Gastrocnemius medialis (tissue), 4 donors: Measurements from ENCODE around the gene RPRD1A. TPM values are rescaled to one million over a fixed set of nuclear protein-coding genes. Genes with fewer than 3 reads are reported as not detected.

Experiments used
- ATAC-seq, 2 donors: fragments of 150-250 bp; one replicate each; pipeline ENCODE4 v1.9.1; 2016
- DNase-seq, 2 donors: peaks; one replicate each; pipeline ENCODE4 v3.0.0-alpha.2; 2019
- H3K27ac ChIP-seq, 4 donors: fragments of 200-600 bp; sonication (generic); 1 replicate in 1 of 4; 2 replicates in 3 of 4; pipeline ENCODE4 v1.5.1; 2016 to 2018; ENCODE audit warnings: mild to moderate bottlenecking in 2 of 4, moderate library complexity in 1 of 4
- H3K27me3 ChIP-seq, 3 donors: fragments of 200-600 bp; sonication (generic) in 2 of 3; 1 replicate in 1 of 3; 2 replicates in 2 of 3; pipeline versions ENCODE4 v1.5.1 to v1.6.0; 2016 to 2019; ENCODE audit warnings: mild to moderate bottlenecking in 1 of 3, moderate library complexity in 1 of 3
- H3K36me3 ChIP-seq, 2 donors: fragments of 200-600 bp; sonication (generic) in 1 of 2; one replicate each; pipeline ENCODE4 v1.5.1; 2017 to 2018
- H3K4me1 ChIP-seq, 2 donors: fragments of 200-600 bp; sonication (generic) in 1 of 2; one replicate each; pipeline ENCODE4 v1.5.1; 2016 to 2017; ENCODE audit warnings: mild to moderate bottlenecking in 2 of 2
- H3K4me3 ChIP-seq, 4 donors: fragments of 200-600 bp; sonication (generic) in 3 of 4; 1 replicate in 1 of 4; 2 replicates in 3 of 4; pipeline ENCODE4 v1.5.1; 2016 to 2019; ENCODE audit warnings: mild to moderate bottlenecking in 2 of 4
- H3K9me3 ChIP-seq, 3 donors: fragments of 200-600 bp; sonication (generic) in 2 of 3; 1 replicate in 1 of 3; 2 replicates in 2 of 3; pipeline ENCODE4 v1.5.1; 2016 to 2019
- POLR2A ChIP-seq, 2 donors: fragments of 450-650 bp; IDR thresholded peaks; one replicate each; pipeline ENCODE4 v1.6.1; 2017; ENCODE audit warnings: antibody characterized with exemption in 2 of 2, mild to moderate bottlenecking in 2 of 2, moderate library complexity in 2 of 2
- in situ Hi-C, 4 donors: fragments of 200-750 bp; cut with MboI; loops; one replicate each; pipeline versions ENCODE4 v1.15.0 to v1.8.0; 2017; ENCODE audit warnings: low sequenced_read_pairs in 4 of 4
- intact Hi-C: fragments of 100-400 bp; cut with DNase I; formaldehyde crosslinking; loops from one replicate; pipeline ENCODE4 v1.15.1; 2023; ENCODE audit warnings: low total_unique reads
- total RNA-seq, 4 donors: library from RNA; depleted of rRNA; stranded (reverse); fragments of >200 nt; gene quantifications; one replicate each; pipeline versions ENCODE4 v1.1.0 to v1.2.3, GENCODE V29; 2016
- TF ChIP-seq, protein P1 (sequence below), 5 experiments: fragments of 450-650 bp in 3 of 5; fragments of 200-600 bp in 2 of 5; sonication (generic) in 2 of 5; IDR thresholded peaks in 4 of 5; conservative IDR thresholded peaks in 1 of 5; 1 replicate in 4 of 5; 2 replicates in 1 of 5; pipeline ENCODE4 v1.5.1; 2016 to 2019; ENCODE audit warnings: antibody characterized with exemption in 5 of 5, mild to moderate bottlenecking in 3 of 5, moderate library complexity in 3 of 5

RPRD1A gene
- total RNA-seq, 4 donors from 2014 or later, result 59.6 to 63.8 (median 61.8) TPM

DNA sequence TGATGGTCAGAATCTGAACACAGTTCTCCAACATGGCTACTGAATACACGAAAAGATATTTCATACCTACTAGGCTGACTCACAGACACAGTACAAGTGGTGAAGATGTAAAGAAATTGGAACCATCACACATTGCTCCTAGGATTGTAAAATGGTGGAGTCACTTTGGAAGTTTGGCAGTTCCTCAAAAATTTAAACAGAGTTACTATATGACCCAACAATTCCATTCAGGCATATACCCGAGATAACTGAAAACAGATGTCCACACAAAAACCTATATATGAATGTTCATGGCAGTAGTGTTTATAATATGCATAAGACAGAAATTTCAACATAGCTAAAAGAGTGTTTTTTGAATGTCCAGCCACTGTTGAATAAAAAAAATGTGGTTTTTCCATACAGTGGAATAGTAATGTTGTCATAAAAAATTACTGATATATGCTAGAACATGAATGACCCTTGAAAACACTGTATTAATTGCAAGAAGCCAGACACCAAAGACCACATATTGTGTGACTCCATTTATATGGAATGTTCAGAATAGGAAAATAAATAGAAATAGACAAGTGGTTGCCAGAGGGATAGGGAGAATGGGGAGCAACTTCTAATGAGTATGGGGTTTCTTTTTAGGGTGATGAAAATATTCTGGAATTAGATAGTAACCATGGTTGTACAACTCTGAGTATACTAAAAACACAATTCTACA, 84.8 kb downstream of the RPRD1A start:
- no peak for DNase-seq
- Histone ChIP-seq H3K27ac (no peak overlapping the region), H3K36me3 (peaks cover 7 to 38% of the 10 kb centered on the region in 2 donors), H3K9me3 (no peaks in the 10 kb centered on the region), H3K4me1 (no peaks in the 10 kb centered on the region), H3K27me3 (no peaks in the 10 kb centered on the region), H3K4me3 (no peak overlapping the region)
- no peak for ATAC-seq
- intact Hi-C loops (no loop called here), in situ Hi-C loops (no loop called here)
- no peak for TF ChIP-seq POLR2A (IDR thresholded peaks at IDR 0.05)
- TF ChIP-seq, protein P1, sequence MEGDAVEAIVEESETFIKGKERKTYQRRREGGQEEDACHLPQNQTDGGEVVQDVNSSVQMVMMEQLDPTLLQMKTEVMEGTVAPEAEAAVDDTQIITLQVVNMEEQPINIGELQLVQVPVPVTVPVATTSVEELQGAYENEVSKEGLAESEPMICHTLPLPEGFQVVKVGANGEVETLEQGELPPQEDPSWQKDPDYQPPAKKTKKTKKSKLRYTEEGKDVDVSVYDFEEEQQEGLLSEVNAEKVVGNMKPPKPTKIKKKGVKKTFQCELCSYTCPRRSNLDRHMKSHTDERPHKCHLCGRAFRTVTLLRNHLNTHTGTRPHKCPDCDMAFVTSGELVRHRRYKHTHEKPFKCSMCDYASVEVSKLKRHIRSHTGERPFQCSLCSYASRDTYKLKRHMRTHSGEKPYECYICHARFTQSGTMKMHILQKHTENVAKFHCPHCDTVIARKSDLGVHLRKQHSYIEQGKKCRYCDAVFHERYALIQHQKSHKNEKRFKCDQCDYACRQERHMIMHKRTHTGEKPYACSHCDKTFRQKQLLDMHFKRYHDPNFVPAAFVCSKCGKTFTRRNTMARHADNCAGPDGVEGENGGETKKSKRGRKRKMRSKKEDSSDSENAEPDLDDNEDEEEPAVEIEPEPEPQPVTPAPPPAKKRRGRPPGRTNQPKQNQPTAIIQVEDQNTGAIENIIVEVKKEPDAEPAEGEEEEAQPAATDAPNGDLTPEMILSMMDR (IDR thresholded peaks at IDR 0.05 in 4 of 5, conservative IDR thresholded peaks at IDR 0.05 in 1 of 5), result no peak

- intact Hi-C loops (loop anchor here (10.0 kb wide), 1 partner anchor 394 kb away; the partner anchor contains the start of gene GALNT1), in situ Hi-C loops (no loop called here)
- Histone ChIP-seq H3K27me3 (no peaks in the 10 kb centered on the region), H3K36me3 (peaks cover 7 to 64% of the 10 kb centered on the region in 2 donors), H3K27ac (no peak overlapping the region), H3K4me3 (no peak overlapping the region), H3K9me3 (no peaks in the 10 kb centered on the region), H3K4me1 (peaks cover 3 to 5% of the 10 kb centered on the region in 2 donors)
- ATAC-seq (no peak), DNase-seq (no peak)
- no peak for TF ChIP-seq POLR2A (IDR thresholded peaks at IDR 0.05)
- TF ChIP-seq, protein P1 (IDR thresholded peaks at IDR 0.05 in 4 of 5, conservative IDR thresholded peaks at IDR 0.05 in 1 of 5), result no peak
Measured at GRCh38 chr18:35979112-35979511, 88.2 kb downstream of the RPRD1A start.

DNA sequence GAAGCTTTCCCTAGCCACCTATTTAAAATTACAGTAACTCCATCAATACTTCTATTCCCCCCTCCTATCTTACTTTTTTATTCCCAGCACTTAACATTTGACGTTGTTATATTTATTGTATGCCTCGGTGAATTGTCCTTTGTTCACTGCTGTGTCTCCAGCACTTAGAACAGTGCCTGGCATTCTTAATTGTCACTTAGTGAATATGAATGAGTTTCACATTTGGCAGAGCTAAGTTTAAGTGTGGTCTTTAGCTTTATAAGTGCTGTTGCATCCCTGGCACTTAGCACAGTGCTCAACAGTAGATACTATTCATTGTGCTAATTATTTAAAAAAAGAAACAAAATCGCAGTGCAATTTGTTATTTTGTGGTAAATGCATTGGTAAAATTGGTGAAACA, 93.2 kb downstream of the RPRD1A start:
- H3K27ac ChIP-seq, result no peak overlapping the region
- intact Hi-C loops (loop anchor here (5.0 to 10.0 kb wide), 3 partner anchors 389 to 732 kb away; partner anchors contain the start of genes GALNT1, INO80C and ZNF397), in situ Hi-C loops (loop anchor here (25.0 kb wide), 4 partner anchors 387 to 737 kb away; partner anchors contain the start of genes ZNF397 (in 2 of the 4), GALNT1 (in 1 of the 4) and ZNF396 (in 1 of the 4))
- no peaks in the 10 kb centered on the region for H3K9me3 ChIP-seq
- H3K4me1 ChIP-seq, result peaks cover 18 to 23% of the 10 kb centered on the region in 2 donors
- no peak for DNase-seq
- no peak for ATAC-seq
- no peak for TF ChIP-seq POLR2A (IDR thresholded peaks at IDR 0.05)
- TF ChIP-seq, protein P1 (IDR thresholded peaks at IDR 0.05 in 4 of 5, conservative IDR thresholded peaks at IDR 0.05 in 1 of 5), result no peak
- H3K36me3 ChIP-seq, result peaks cover 2 to 42% of the 10 kb centered on the region in 2 donors
- H3K27me3 ChIP-seq, result no peaks in the 10 kb centered on the region
- no peak overlapping the region for H3K4me3 ChIP-seq

- in situ Hi-C loops, result loop anchor here (25.0 kb wide), 4 partner anchors 386 to 736 kb away; partner anchors contain the start of genes ZNF397 (in 2 of the 4), GALNT1 (in 1 of the 4) and ZNF396 (in 1 of the 4)
- intact Hi-C loops, result loop anchor here (2.0 to 10.0 kb wide), 4 partner anchors 95 to 731 kb away; partner anchors contain the start of genes GALNT1, INO80C and ZNF397
Measured at GRCh38 chr18:35973650-35974049, 93.7 kb downstream of the RPRD1A start.

More at GRCh38 chr18:35973650-35974049, 93.7 kb downstream of the RPRD1A start:
- ATAC-seq (no peak), DNase-seq (no peak)
- Histone ChIP-seq H3K9me3 (no peaks in the 10 kb centered on the region), H3K4me3 (peak overlapping the region; percentile 79 to 93 (median 88)), H3K27ac (peak overlapping the region in 2 of 4 donors; percentile 85 to 93), H3K27me3 (no peaks in the 10 kb centered on the region), H3K36me3 (peaks cover 0 to 37% of the 10 kb centered on the region in 2 donors), H3K4me1 (peaks cover 18 to 23% of the 10 kb centered on the region in 2 donors)
- TF ChIP-seq, protein P1 (IDR thresholded peaks at IDR 0.05 in 4 of 5, conservative IDR thresholded peaks at IDR 0.05 in 1 of 5), result no peak
- no peak for TF ChIP-seq POLR2A (IDR thresholded peaks at IDR 0.05)
